ENCODE results near the gene KLHL40.

KLHL40 gene

DNA sequence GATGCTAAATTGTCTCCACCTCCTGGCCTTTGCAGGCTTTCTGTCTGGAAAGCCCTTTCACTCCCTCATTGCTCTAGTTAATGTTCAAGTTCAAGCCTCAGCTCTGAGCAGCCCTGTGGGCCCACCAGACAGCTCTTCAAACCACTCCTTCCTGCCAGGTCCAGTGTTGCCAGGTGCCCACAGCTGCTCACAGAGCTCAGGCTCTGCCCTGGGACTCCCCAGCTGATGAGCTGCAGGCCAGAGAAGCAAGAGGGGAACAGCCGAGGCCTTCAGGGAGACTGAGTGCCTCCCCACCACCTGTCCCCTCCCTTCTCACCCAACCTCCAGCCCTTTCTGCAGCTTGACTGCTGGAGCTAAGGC, 33.1 kb upstream of the KLHL40 start:
- H3K9me3 ChIP-seq (ENCODE audit: control insufficient read depth, insufficient read depth, low read length), result no peaks in the 10 kb centered on the region
- H3K27me3 ChIP-seq (ENCODE audit: control insufficient read depth, insufficient read depth, low read length), result no peaks in the 10 kb centered on the region
- H3K4me3 ChIP-seq (ENCODE audit: low read depth, low read length), result no peak overlapping the region
- H3K4me1 ChIP-seq (ENCODE audit: control insufficient read depth, insufficient read depth, low read length), result peaks cover 48% of the 10 kb centered on the region
- peak overlapping the region; percentile 78 for H3K27ac ChIP-seq (ENCODE audit: low read depth, low read length)
- H3K36me3 ChIP-seq (ENCODE audit: control insufficient read depth, insufficient read depth, low read length), result peaks cover 19% of the 10 kb centered on the region
- H3K9ac ChIP-seq (ENCODE audit: low read depth, low read length), result no peak overlapping the region

DNA sequence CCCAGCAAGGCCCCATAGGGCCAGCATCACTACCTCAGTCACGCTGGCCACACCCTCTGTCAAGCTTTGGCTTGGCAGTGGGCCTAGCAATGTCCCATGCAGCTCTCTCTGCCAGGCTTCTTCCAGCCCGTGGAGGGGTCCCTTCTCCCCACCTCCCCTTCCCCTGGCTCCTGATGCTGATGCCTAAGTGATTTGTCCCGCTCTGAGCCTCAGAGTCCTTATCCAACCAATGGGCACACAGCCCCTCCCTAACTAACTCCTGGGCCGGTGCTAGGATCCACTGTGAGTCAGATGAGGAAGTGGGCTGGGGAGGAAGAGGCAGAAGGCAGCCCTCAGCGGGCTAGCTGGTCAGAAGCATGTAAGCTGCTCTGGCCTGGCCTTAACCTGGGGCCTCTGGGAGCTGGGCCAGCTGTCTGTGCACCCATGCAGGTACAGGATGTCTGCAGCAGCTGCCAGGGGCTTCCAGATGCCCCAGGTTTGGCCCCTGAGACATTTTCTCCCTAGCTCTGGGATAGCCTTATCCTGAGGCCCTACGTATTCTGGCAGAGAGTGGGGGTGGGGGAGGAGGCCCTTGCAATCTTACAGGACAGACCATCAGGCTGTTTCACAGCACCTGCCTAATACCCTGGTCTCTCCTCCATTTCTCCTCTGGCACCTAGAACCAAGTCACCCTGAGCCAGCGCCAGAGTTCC, 32.6 kb upstream of the KLHL40 start:
- H3K9ac ChIP-seq (ENCODE audit: low read depth, low read length), result no peak overlapping the region
- no peak overlapping the region for H3K4me3 ChIP-seq (ENCODE audit: low read depth, low read length)
- no peaks in the 10 kb centered on the region for H3K27me3 ChIP-seq (ENCODE audit: control insufficient read depth, insufficient read depth, low read length)
- H3K9me3 ChIP-seq (ENCODE audit: control insufficient read depth, insufficient read depth, low read length), result no peaks in the 10 kb centered on the region
- peaks cover 14% of the 10 kb centered on the region for H3K36me3 ChIP-seq (ENCODE audit: control insufficient read depth, insufficient read depth, low read length)
- peaks cover 43% of the 10 kb centered on the region for H3K4me1 ChIP-seq (ENCODE audit: control insufficient read depth, insufficient read depth, low read length)
- H3K27ac ChIP-seq (ENCODE audit: low read depth, low read length), result peak overlapping the region; percentile 78

DNA sequence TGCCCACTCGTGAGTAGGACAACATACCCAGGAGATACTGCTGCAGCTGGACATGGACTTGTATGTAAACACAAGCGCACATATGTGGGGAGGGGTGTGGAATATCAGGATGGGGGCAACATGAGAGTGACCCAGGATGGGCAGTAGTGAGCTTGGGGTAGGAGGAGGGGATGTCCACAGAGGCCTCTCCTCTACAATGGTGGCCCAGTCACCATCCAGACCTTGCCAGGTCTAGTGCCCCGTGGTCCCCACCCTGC, 32.1 kb upstream of the KLHL40 start:
- H3K9ac ChIP-seq (ENCODE audit: low read depth, low read length), result no peak overlapping the region
- H3K4me1 ChIP-seq (ENCODE audit: control insufficient read depth, insufficient read depth, low read length), result peaks cover 38% of the 10 kb centered on the region
- no peak overlapping the region for H3K27ac ChIP-seq (ENCODE audit: low read depth, low read length)
- no peaks in the 10 kb centered on the region for H3K27me3 ChIP-seq (ENCODE audit: control insufficient read depth, insufficient read depth, low read length)
- peak overlapping the region; percentile 76 for H3K4me3 ChIP-seq (ENCODE audit: low read depth, low read length)
- no peaks in the 10 kb centered on the region for H3K9me3 ChIP-seq (ENCODE audit: control insufficient read depth, insufficient read depth, low read length)
- peaks cover 11% of the 10 kb centered on the region for H3K36me3 ChIP-seq (ENCODE audit: control insufficient read depth, insufficient read depth, low read length)

DNA sequence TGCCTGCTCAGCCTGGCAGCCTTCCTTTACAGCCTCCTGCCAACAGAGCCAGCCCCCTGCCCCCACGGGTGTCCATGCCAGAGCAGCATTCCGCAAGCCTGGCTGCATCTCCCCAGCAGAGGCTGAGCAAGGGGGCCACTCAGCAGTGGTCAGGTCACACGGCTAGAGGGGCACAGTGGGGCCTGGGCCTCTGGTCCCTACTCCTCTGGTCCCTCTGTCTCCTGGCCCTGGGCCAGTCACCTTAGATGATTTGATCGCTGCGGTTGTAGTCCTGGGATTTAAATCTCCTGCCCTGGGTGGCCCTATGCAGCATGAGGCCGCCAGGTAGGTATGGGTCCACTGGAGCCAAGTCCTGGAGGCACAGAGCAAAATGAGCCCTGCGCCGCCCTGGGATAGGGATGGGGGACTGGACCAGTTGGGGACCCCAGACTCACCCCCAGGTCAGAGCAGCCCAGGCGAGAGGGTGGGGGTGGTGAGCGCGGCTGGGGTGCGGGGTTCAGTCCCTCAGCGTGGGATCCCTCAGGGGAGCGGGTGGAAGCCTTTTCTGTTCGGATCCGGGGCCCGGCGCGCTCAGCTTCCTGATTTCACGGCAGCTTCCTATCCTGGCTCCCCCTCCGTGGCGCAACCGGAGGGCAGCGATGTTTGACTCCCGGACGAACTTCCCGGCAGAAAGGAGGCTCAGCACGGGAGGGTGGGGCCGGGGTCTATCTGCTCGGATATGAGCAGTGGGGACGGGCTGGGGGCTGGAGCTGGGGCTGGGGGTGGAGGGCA, 31.6 kb upstream of the KLHL40 start, which contains the start of gene ZBTB47:
Gene ZBTB47 (plus strand): TSS at position 138 of the 771 bp plus-strand sequence. CDS start 4,659 bp downstream, outside the sequence.
- peaks cover 8% of the 10 kb centered on the region for H3K36me3 ChIP-seq (ENCODE audit: control insufficient read depth, insufficient read depth, low read length)
- no peaks in the 10 kb centered on the region for H3K27me3 ChIP-seq (ENCODE audit: control insufficient read depth, insufficient read depth, low read length)
- H3K4me1 ChIP-seq (ENCODE audit: control insufficient read depth, insufficient read depth, low read length), result peaks cover 38% of the 10 kb centered on the region
- H3K27ac ChIP-seq (ENCODE audit: low read depth, low read length), result peak within 1 kb of the TSS; percentile 78
- peak within 1 kb of the TSS; percentile 76 for H3K4me3 ChIP-seq (ENCODE audit: low read depth, low read length)
- no peaks in the 10 kb centered on the region for H3K9me3 ChIP-seq (ENCODE audit: control insufficient read depth, insufficient read depth, low read length)
- peak within 1 kb of the TSS; percentile 50 for H3K9ac ChIP-seq (ENCODE audit: low read depth, low read length)

DNA sequence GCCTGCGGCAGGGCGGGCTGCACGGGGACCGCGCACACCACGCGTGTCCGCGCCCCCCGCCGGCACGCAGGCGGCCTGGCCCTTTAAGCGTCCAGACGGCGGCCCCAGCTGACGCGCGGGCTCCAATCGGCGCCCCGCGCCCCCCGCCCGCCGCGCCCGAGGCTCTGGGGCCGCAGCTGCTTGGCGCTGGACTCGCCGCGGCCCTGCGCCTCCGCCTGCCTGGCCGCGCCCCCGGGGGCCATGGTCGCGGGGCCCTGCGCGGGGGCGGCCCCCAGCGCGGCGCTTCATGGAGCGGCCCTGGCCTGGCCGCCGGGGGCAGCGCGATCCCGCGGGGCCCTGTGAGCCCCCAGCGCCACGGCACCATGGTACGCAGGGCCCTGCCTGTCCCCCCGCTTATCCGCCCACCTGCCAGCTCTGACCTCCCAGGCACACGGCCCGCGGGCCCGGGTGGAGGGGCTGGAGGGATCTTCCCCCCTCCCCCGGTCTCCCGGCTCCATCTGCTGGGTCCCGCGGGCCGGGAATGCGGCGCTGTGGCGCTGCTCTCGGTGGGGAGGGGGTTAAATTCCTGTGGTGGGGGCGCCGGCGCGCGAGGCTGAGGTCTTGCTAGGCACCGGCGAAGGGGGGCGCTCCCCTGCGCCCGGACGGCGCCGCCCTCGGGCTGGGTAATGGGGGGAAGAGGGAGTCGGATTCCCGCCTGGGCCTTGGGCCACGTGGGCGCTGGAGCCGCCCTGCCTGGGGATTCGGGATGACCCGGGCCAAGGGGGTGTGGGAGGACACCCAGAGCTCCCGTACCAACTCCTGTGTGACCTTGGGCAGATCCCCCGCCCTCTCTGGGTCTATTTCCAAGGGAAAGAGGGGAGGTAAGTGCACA, 30.8 kb upstream of the KLHL40 start:
- Histone ChIP-seq H3K27ac (ENCODE audit: low read depth, low read length) (peak overlapping the region; percentile 52), H3K36me3 (ENCODE audit: control insufficient read depth, insufficient read depth, low read length) (0 out of 2 replicates have a peak, but pooled peaks cover 6% of the 10 kb centered on the region), H3K27me3 (ENCODE audit: control insufficient read depth, insufficient read depth, low read length) (no peaks in the 10 kb centered on the region), H3K9ac (ENCODE audit: low read depth, low read length) (peak overlapping the region; percentile 50), H3K4me3 (ENCODE audit: low read depth, low read length) (peak overlapping the region; percentile 76), H3K9me3 (ENCODE audit: control insufficient read depth, insufficient read depth, low read length) (no peaks in the 10 kb centered on the region), H3K4me1 (ENCODE audit: control insufficient read depth, insufficient read depth, low read length) (peaks cover 38% of the 10 kb centered on the region)

DNA sequence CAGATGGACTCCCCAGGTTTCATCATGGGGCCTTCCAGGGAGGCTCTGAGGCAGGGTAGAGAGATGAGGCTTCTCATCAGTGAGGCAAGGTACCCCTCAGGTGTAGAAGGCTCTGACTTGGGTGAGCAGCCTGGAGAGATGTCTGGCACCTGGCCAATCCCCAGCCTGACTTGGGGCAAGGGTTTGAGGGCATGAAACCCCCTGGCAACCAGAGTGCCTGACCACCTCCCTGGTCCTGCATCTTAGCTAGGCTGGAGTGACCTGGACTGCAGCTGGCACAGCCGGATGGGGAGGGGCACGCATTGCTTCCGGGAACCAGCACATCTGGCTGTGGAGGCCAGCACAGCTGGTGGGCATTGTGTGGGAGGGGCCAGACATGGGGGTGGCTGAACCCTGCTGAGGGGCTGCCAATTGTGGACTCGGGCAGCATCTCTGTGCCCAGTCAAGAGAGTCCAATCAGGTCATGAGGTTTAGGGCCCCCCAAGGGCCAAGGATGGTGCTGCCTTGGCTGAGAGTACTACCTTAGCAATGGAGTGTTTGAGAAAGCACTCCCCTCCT, 29.9 kb upstream of the KLHL40 start:
- Histone ChIP-seq H3K27ac (ENCODE audit: low read depth, low read length) (peak overlapping the region; percentile 5), H3K4me3 (ENCODE audit: low read depth, low read length) (peak overlapping the region; percentile 76; the same call in 1 of the 2 replicates), H3K36me3 (ENCODE audit: control insufficient read depth, insufficient read depth, low read length) (0 out of 2 replicates have a peak, but pooled peaks cover 3% of the 10 kb centered on the region), H3K9me3 (ENCODE audit: control insufficient read depth, insufficient read depth, low read length) (no peaks in the 10 kb centered on the region), H3K9ac (ENCODE audit: low read depth, low read length) (0 out of 2 replicates have a peak overlapping the region, but pooled peaks have one; percentile 39), H3K27me3 (ENCODE audit: control insufficient read depth, insufficient read depth, low read length) (no peaks in the 10 kb centered on the region), H3K4me1 (ENCODE audit: control insufficient read depth, insufficient read depth, low read length) (peaks cover 38% of the 10 kb centered on the region)

DNA sequence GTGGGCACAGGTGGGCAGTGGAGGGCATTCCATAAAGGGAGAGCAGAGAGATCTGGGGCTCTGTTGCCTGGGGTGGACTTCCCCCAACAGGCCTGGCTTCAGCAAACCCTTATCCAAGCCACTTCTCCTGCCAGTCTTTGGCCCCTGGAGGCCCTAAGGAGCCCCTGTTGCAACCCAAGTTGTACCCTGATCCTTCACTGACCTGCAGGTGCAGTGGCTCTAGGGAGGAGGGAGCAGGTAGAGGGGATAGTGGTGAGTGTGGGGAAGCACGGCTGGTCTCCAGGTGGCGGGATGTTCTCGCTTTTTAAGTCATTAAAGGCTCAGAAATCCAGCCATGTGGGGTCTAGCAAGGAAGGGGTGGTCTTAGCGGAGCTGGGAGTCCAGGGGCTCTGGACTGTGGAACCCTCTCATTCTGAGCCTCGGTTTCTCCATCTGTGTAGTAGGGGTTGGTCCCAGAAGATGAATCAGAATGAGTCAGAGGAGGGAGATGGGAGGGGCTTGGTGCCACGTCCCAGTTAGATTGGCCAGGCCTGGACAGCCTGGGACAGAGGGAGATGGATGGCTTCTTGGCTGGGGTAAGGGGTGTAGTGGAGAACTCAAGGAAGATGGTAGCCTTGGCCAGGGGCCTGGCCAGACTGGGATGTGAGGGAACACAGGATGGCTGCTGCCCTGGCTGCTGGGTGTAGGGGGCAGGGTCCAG, 29.2 kb upstream of the KLHL40 start:
- H3K27ac ChIP-seq (ENCODE audit: low read depth, low read length), result no peak overlapping the region
- H3K27me3 ChIP-seq (ENCODE audit: control insufficient read depth, insufficient read depth, low read length), result no peaks in the 10 kb centered on the region
- no peak overlapping the region for H3K4me3 ChIP-seq (ENCODE audit: low read depth, low read length)
- no peaks in the 10 kb centered on the region for H3K9me3 ChIP-seq (ENCODE audit: control insufficient read depth, insufficient read depth, low read length)
- peaks cover 36% of the 10 kb centered on the region for H3K4me1 ChIP-seq (ENCODE audit: control insufficient read depth, insufficient read depth, low read length)
- H3K36me3 ChIP-seq (ENCODE audit: control insufficient read depth, insufficient read depth, low read length), result 0 out of 2 replicates have a peak, but pooled peaks cover 3% of the 10 kb centered on the region
- no peak overlapping the region for H3K9ac ChIP-seq (ENCODE audit: low read depth, low read length)

DNA sequence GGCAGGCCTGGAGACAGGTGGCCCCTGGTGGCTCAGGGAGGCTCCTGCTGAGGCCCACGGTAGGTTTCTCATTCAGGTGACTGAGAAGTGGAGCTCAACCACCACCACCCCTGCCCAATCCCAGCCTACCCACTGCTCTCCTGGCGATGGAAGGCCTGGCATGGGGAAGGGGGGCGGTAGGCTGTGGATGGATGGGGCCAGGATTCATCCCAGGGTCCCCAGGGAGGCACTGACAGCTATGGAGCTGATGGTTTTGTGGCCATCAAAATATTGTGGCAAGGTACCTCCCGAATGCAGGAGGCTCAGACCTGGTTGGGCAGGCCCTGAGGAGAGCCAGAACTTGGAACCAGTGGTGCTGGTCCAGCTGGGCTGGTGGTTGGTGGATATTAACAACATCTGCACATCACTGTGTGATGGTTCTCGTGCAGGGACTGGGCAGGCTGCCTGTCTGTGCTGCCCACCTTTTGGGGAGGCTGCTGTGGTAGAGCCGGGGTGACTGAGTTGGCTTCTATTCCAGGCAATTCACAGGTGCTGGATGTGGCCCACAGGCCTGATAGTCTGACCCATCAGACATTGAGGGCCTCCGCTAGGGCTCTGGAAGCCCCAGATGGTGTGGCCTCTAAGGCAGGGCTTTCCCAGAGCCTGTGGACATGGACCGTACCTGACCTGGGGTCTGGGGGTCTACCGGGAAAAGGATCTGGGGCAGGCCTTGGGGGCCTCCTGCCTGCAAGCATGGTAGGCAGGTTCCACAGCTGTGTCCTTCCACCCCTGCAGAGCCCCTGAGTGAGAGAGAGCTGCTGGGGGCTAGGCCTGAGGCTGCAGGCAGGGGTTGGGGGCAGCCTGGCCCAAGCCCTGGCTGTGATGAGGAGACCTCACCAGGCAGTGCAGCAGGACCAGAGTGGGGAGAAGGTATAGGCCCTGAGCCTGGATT, 28.4 kb upstream of the KLHL40 start:
- Histone ChIP-seq H3K9me3 (ENCODE audit: control insufficient read depth, insufficient read depth, low read length) (no peaks in the 10 kb centered on the region), H3K36me3 (ENCODE audit: control insufficient read depth, insufficient read depth, low read length) (0 out of 2 replicates have a peak, but pooled peaks cover 3% of the 10 kb centered on the region), H3K4me1 (ENCODE audit: control insufficient read depth, insufficient read depth, low read length) (peaks cover 28% of the 10 kb centered on the region), H3K4me3 (ENCODE audit: low read depth, low read length) (no peak overlapping the region), H3K27ac (ENCODE audit: low read depth, low read length) (no peak overlapping the region), H3K27me3 (ENCODE audit: control insufficient read depth, insufficient read depth, low read length) (no peaks in the 10 kb centered on the region), H3K9ac (ENCODE audit: low read depth, low read length) (no peak overlapping the region)

DNA sequence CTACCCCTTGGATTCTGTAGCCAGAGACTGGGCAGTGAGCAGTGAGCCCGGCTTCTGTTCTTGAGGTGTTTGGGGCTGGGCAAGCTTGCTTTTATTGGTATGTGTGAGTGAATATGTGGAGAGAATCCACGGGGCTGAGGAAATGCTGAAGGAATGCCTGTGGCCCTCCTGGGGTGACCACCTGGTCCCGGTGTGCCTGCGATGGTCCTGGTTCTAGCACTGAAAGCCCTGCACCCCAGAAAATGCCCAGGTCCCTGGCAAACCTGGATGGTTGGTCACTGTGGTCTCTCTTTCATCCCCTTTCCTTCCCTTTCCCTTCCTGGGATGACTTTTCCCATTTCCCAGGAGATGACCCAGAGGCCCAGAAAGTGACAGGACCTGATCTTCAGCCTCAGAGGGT, 27.7 kb upstream of the KLHL40 start:
- H3K4me1 ChIP-seq (ENCODE audit: control insufficient read depth, insufficient read depth, low read length), result peaks cover 21% of the 10 kb centered on the region

More for the DNA sequence above, 27.7 kb upstream of the KLHL40 start:
- H3K9ac ChIP-seq (ENCODE audit: low read depth, low read length), result no peak overlapping the region
- no peak overlapping the region for H3K4me3 ChIP-seq (ENCODE audit: low read depth, low read length)
- 0 out of 2 replicates have a peak, but pooled peaks cover 3% of the 10 kb centered on the region for H3K36me3 ChIP-seq (ENCODE audit: control insufficient read depth, insufficient read depth, low read length)
- no peaks in the 10 kb centered on the region for H3K9me3 ChIP-seq (ENCODE audit: control insufficient read depth, insufficient read depth, low read length)
- H3K27ac ChIP-seq (ENCODE audit: low read depth, low read length), result no peak overlapping the region
- H3K27me3 ChIP-seq (ENCODE audit: control insufficient read depth, insufficient read depth, low read length), result no peaks in the 10 kb centered on the region

All from HUES48 (cell line).